Fibroblast of lung (primary cell): ENCODE data around the gene DYNC2I2.

Source experiments
- EZH2 ChIP-seq: IDR thresholded peaks from 2 replicates; pipeline ENCODE4 v1.5.1; 2012; ENCODE audit warnings: low read length, control low read depth, mild to moderate bottlenecking; ENCODE audit errors: missing control alignments
- TF ChIP-seq, protein P1 (sequence below), 2 donors: IDR thresholded peaks in 1 of 2; conservative IDR thresholded peaks in 1 of 2; 1 replicate in 1 of 2; 2 replicates in 1 of 2; pipeline ENCODE4 v1.5.1; 2011 to 2012; ENCODE audit warnings: low read length in 2 of 2, control low read depth in 1 of 2, inconsistent platforms in 1 of 2, low read depth in 1 of 2, mild to moderate bottlenecking in 1 of 2

DNA sequence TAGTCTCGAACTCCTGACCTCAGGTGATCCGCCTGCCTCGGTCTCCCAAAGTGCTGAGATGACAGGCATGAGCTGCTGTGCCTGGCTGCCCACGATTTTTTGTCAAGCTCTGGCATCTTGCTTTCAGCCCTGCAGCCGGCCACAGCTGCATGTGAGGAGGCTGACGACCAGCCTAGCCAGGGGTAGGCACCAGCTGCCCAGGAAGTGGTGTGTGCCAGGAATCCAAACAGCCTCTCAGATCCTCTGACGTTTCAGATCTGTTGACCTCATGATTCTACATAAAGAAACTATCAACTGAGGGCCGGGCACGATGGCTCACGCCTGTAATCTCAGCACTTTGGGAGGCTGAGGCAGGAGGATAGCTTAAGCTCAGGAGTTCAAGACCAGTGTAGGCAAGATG, 19.0 kb downstream of the DYNC2I2 start:
- TF ChIP-seq, protein P1, sequence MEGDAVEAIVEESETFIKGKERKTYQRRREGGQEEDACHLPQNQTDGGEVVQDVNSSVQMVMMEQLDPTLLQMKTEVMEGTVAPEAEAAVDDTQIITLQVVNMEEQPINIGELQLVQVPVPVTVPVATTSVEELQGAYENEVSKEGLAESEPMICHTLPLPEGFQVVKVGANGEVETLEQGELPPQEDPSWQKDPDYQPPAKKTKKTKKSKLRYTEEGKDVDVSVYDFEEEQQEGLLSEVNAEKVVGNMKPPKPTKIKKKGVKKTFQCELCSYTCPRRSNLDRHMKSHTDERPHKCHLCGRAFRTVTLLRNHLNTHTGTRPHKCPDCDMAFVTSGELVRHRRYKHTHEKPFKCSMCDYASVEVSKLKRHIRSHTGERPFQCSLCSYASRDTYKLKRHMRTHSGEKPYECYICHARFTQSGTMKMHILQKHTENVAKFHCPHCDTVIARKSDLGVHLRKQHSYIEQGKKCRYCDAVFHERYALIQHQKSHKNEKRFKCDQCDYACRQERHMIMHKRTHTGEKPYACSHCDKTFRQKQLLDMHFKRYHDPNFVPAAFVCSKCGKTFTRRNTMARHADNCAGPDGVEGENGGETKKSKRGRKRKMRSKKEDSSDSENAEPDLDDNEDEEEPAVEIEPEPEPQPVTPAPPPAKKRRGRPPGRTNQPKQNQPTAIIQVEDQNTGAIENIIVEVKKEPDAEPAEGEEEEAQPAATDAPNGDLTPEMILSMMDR (conservative IDR thresholded peaks at IDR 0.05 in 1 of 2, IDR thresholded peaks at IDR 0.05 in 1 of 2; ENCODE audit: low read depth in 1 of 2, low read length in 2 of 2) = no peak
- TF ChIP-seq EZH2 = no peak
